Mesothelial cell of epicardium (in vitro differentiated cells): ENCODE measurements around the gene C6orf15. TPM values are rescaled to one million over a fixed set of nuclear protein-coding genes. Genes with fewer than 3 reads are reported as not detected.

ENCODE experiments used
- DNase-seq, 2 experiments: peaks; one replicate each; pipeline ENCODE4 v3.0.0; 2021; ENCODE audit warnings: low spot score in 2 of 2; ENCODE audit not compliant: unreplicated experiment in 2 of 2
- H3K27ac Mint-ChIP-seq: 2 replicates; pipeline ENCODE4 v1.8.0; 2021; ENCODE audit warnings: mixed read lengths
- H3K27me3 Mint-ChIP-seq: 2 replicates; pipeline ENCODE4 v1.8.0; 2021; ENCODE audit warnings: low read depth, mixed read lengths
- H3K36me3 Mint-ChIP-seq: 2 replicates; pipeline ENCODE4 v1.8.0; 2021; ENCODE audit warnings: mixed read lengths
- H3K4me1 Mint-ChIP-seq: 2 replicates; pipeline ENCODE4 v1.8.0; 2021; ENCODE audit warnings: mixed read lengths
- H3K4me3 Mint-ChIP-seq: 2 replicates; pipeline ENCODE4 v1.8.0; 2021; ENCODE audit warnings: mild to moderate bottlenecking, moderate library complexity, mixed read lengths
- H3K9me3 Mint-ChIP-seq: 2 replicates; pipeline ENCODE4 v1.8.0; 2021; ENCODE audit warnings: mixed read lengths
- total RNA-seq: library from RNA; stranded (reverse); gene quantifications from 3 replicates; pipeline ENCODE4 v1.2.1, GENCODE V29; 2021
- TF ChIP-seq, protein P1 (sequence below): fragments of 200-600 bp; sonication (generic); IDR thresholded peaks from one replicate; pipeline ENCODE4 v1.5.0; 2021; ENCODE audit warnings: antibody characterized with exemption; ENCODE audit not compliant: unreplicated experiment

C6orf15 gene
- total RNA-seq, 1 donor from 2014 or later: not detected

DNA sequence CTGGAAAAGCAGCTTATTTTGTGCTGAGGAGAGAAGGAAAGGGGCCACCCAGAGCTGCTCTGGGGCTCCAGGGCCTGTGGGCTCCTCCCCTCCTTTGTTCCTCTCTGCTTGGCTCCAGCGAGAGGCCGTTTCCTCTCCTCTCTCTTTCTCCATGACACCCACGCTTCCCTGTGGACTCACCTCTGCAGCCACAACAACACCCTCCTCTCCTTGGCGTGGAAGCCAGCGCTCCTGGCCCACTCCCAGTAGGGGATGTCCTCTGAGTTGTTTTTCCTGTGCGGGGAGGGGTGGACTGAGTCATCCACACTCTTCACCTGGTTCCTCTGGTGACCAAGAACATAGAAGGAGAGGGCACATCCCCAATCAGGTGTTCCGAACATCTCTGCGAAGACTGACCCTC lies 12.8 kb upstream of the C6orf15 start:
- H3K36me3 Mint-ChIP-seq: no peaks in the 10 kb centered on the region
- DNase-seq: no peak
- H3K27me3 Mint-ChIP-seq: peaks cover 21% of the 10 kb centered on the region
- TF ChIP-seq, protein P1, sequence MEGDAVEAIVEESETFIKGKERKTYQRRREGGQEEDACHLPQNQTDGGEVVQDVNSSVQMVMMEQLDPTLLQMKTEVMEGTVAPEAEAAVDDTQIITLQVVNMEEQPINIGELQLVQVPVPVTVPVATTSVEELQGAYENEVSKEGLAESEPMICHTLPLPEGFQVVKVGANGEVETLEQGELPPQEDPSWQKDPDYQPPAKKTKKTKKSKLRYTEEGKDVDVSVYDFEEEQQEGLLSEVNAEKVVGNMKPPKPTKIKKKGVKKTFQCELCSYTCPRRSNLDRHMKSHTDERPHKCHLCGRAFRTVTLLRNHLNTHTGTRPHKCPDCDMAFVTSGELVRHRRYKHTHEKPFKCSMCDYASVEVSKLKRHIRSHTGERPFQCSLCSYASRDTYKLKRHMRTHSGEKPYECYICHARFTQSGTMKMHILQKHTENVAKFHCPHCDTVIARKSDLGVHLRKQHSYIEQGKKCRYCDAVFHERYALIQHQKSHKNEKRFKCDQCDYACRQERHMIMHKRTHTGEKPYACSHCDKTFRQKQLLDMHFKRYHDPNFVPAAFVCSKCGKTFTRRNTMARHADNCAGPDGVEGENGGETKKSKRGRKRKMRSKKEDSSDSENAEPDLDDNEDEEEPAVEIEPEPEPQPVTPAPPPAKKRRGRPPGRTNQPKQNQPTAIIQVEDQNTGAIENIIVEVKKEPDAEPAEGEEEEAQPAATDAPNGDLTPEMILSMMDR: no peak
- peaks cover 36% of the 10 kb centered on the region for H3K4me1 Mint-ChIP-seq
- H3K4me3 Mint-ChIP-seq: no peak overlapping the region
- peak overlapping the region; percentile 39 for H3K27ac Mint-ChIP-seq
- H3K9me3 Mint-ChIP-seq: no peaks in the 10 kb centered on the region

GRCh38 chr6:31122791-31123706 lies 10.7 kb upstream of the C6orf15 start:
- TF ChIP-seq, protein P1: no peak
- peak overlapping the region; percentile 96 for H3K27ac Mint-ChIP-seq
- no peaks in the 10 kb centered on the region for H3K36me3 Mint-ChIP-seq
- peak; percentile 67 to 82 for DNase-seq
- H3K4me3 Mint-ChIP-seq: no peak overlapping the region
- no peaks in the 10 kb centered on the region for H3K9me3 Mint-ChIP-seq
- H3K4me1 Mint-ChIP-seq: peaks cover 34% of the 10 kb centered on the region
- H3K27me3 Mint-ChIP-seq: peaks cover 9% of the 10 kb centered on the region

DNA sequence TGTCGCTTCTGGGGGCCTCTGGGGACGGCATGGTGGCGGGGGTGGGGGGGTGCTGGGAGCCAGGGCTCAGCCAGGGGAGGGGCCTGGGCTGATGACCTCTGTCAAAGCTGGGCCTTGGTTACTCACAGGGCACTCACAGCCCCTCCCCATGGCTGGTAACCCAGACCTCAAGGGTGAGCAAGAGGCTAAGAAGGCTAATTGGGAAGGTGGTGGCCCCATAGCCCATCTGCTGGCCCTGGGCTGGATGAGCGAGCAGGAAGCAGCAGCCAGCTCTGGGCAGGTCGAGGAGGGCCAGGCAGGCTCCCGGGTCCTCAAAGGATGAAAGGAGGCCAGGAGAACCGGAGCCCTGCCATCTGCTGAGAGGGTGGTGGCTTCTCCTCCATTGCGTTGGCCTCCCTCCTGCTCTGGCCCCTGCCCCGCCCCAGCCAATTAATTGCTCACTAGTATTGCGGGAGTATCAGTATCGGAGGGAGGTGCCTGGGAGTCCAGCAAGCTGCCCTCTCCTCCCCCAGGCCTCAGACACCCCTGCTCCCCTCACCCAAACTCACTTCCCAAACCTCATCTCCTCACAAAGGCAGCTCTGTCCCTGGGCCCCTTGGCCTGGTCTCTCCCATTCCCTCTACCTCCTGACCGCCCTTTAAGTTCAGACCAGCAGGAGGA lies 8.9 kb upstream of the C6orf15 start:
- Mint-ChIP-seq H3K36me3 (no peaks in the 10 kb centered on the region), H3K9me3 (no peaks in the 10 kb centered on the region), H3K4me3 (no peak overlapping the region), H3K4me1 (peaks cover 25% of the 10 kb centered on the region), H3K27ac (peak overlapping the region; percentile 47), H3K27me3 (peaks cover 11% of the 10 kb centered on the region)
- TF ChIP-seq, protein P1: no peak
- no peak for DNase-seq

- peaks cover 20% of the 10 kb centered on the region for H3K27me3 Mint-ChIP-seq
- no peak within 1 kb of the TSS for H3K27ac Mint-ChIP-seq
- H3K36me3 Mint-ChIP-seq: no peaks in the 10 kb centered on the region
- TF ChIP-seq, protein P1: no peak
- H3K4me3 Mint-ChIP-seq: no peak within 1 kb of the TSS
- H3K9me3 Mint-ChIP-seq: no peaks in the 10 kb centered on the region
- DNase-seq: no peak
- peaks cover 27% of the 10 kb centered on the region for H3K4me1 Mint-ChIP-seq
These were observed 8.0 kb upstream of the C6orf15 start, which contains the start of gene CDSN for GRCh38 chr6:31120151-31120915. CDSN (minus strand) TSS chr6:31120446; CDS start chr6:31120419, 27 bp downstream.

DNA sequence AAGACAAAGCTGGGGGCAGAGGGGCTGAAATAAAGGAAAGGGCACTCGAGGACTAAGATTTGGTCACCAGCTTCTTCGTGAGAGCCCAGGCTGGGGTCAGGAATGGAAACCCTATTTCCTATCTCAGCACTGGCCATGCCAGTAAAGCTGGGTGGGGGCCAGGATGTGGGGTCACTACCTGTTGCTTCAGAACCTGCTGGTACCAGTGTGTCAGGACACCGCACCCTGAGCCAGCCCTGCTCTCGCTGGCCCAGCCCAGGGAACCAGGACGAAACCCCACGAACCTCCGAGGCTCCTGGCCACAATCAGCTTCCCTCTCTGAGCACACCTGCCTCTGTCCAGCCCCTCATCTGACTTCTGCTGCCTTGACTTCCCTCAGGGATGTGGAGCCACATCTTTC lies 5.8 kb upstream of the C6orf15 start:
- H3K9me3 Mint-ChIP-seq: no peaks in the 10 kb centered on the region
- TF ChIP-seq, protein P1: no peak
- H3K4me3 Mint-ChIP-seq: no peak overlapping the region
- no peak for DNase-seq
- no peaks in the 10 kb centered on the region for H3K36me3 Mint-ChIP-seq
- H3K27ac Mint-ChIP-seq: no peak overlapping the region
- peaks cover 25% of the 10 kb centered on the region for H3K27me3 Mint-ChIP-seq
- H3K4me1 Mint-ChIP-seq: peaks cover 25% of the 10 kb centered on the region
